Tibial nerve (tissue), 4 donors: ENCODE measurements around the gene GALM. TPM values are rescaled to one million over a fixed set of nuclear protein-coding genes. Genes with fewer than 3 reads are reported as not detected.

Source experiments
- DNase-seq, 2 donors: peaks; one replicate each; pipeline ENCODE4 v3.0.0-alpha.2; 2019; ENCODE audit warnings: low spot score in 2 of 2
- H3K27ac ChIP-seq, 4 donors: fragments of 200-600 bp; sonication (generic) in 3 of 4; one replicate each; pipeline ENCODE4 v1.5.1; 2017 to 2019; ENCODE audit warnings: mild to moderate bottlenecking in 1 of 4
- H3K27me3 ChIP-seq, 2 donors: fragments of 200-600 bp; sonication (generic) in 1 of 2; one replicate each; pipeline versions ENCODE4 v1.5.1 to v1.6.0; 2017 to 2019
- H3K36me3 ChIP-seq, 3 donors: fragments of 200-600 bp; sonication (generic); one replicate each; pipeline ENCODE4 v1.5.1; 2018 to 2019
- H3K4me1 ChIP-seq, 4 donors: fragments of 200-600 bp; sonication (generic) in 3 of 4; one replicate each; pipeline ENCODE4 v1.5.1; 2017 to 2019
- H3K4me3 ChIP-seq, 4 donors: fragments of 200-600 bp; sonication (generic) in 3 of 4; one replicate each; pipeline ENCODE4 v1.5.1; 2017 to 2019; ENCODE audit warnings: mild to moderate bottlenecking in 1 of 4, moderate library complexity in 1 of 4
- H3K9me3 ChIP-seq, 4 donors: fragments of 200-600 bp; sonication (generic) in 3 of 4; one replicate each; pipeline ENCODE4 v1.5.1; 2017 to 2019
- CTCF ChIP-seq, 5 experiments: fragments of 200-600 bp in 3 of 5; fragments of 450-650 bp in 2 of 5; sonication (generic) in 3 of 5; IDR thresholded peaks; one replicate each; pipeline ENCODE4 v1.5.1; 2016 to 2019; ENCODE audit warnings: antibody characterized with exemption in 5 of 5, mild to moderate bottlenecking in 3 of 5, moderate library complexity in 2 of 5
- EP300 ChIP-seq, 2 donors: sonication (generic); formaldehyde crosslinking; IDR thresholded peaks; one replicate each; pipeline ENCODE4 v1.6.1; 2017; ENCODE audit warnings: antibody characterized with exemption in 2 of 2, mild to moderate bottlenecking in 1 of 2
- POLR2A ChIP-seq, 2 donors: fragments of 450-650 bp; IDR thresholded peaks; one replicate each; pipeline ENCODE4 v1.6.1; 2017; ENCODE audit warnings: antibody characterized with exemption in 2 of 2, mild to moderate bottlenecking in 2 of 2, moderate library complexity in 2 of 2
- WGBS, 2 donors: methylation state at CpG; one replicate each; pipeline ENCODE4 v1.1.5; 2018; 5-methylcytosine and 5-hydroxymethylcytosine counted together
- total RNA-seq, 4 donors: library from RNA; depleted of rRNA; stranded (reverse); fragments of >200 nt; gene quantifications; one replicate each; pipeline ENCODE4 v1.1.0, GENCODE V29; 2016

GALM gene
- total RNA-seq, 4 donors from 2014 or later = 20.7 to 57.9 (median 34.2) TPM

- TF ChIP-seq CTCF (IDR thresholded peaks at IDR 0.05) (no peak), POLR2A (IDR thresholded peaks at IDR 0.05) (no peak), EP300 (IDR thresholded peaks at IDR 0.05) (no peak)
Measured at GRCh38 chr2:38719706-38720105, 53.8 kb downstream of the GALM start.

GRCh38 chr2:38720613-38721241 lies 54.8 kb downstream of the GALM start:
- H3K36me3 ChIP-seq = no peaks in the 10 kb centered on the region
- TF ChIP-seq CTCF (IDR thresholded peaks at IDR 0.05) = peak in 1 of 5 experiments; percentile 18
- no peak for TF ChIP-seq POLR2A (IDR thresholded peaks at IDR 0.05)
- peak; percentile 33 to 96 for TF ChIP-seq EP300 (IDR thresholded peaks at IDR 0.05)
- H3K9me3 ChIP-seq = no peaks in the 10 kb centered on the region
- H3K4me1 ChIP-seq = peaks cover 0 to 30% (median 0%) of the 10 kb centered on the region in 4 donors
- peak; percentile 85 to 94 for DNase-seq
- WGBS, 2 donors = 20 to 23% methylated on average over 4 of the region's 4 CpGs
- H3K27me3 ChIP-seq = no peaks in the 10 kb centered on the region
- H3K27ac ChIP-seq = peak overlapping the region in 2 of 4 donors; percentile 37 to 72
- H3K4me3 ChIP-seq = no peak overlapping the region

More at GRCh38 chr2:38719706-38720105, 53.8 kb downstream of the GALM start:
- no peaks in the 10 kb centered on the region for H3K9me3 ChIP-seq
- no peak for DNase-seq
- H3K36me3 ChIP-seq = no peaks in the 10 kb centered on the region
- no peak overlapping the region for H3K4me3 ChIP-seq
- H3K4me1 ChIP-seq = peaks cover 0 to 30% (median 0%) of the 10 kb centered on the region in 4 donors
- peak overlapping the region in 2 of 4 donors; percentile 37 to 72 for H3K27ac ChIP-seq
- WGBS, 2 donors = 87 to 88% methylated on average over 12 of the region's 12 CpGs
- H3K27me3 ChIP-seq = no peaks in the 10 kb centered on the region

GRCh38 chr2:38722271-38723061 lies 56.6 kb downstream of the GALM start:
- no peak for TF ChIP-seq CTCF (IDR thresholded peaks at IDR 0.05)
- TF ChIP-seq POLR2A (IDR thresholded peaks at IDR 0.05) = no peak
- Histone ChIP-seq H3K4me1 (peaks cover 0 to 30% (median 0%) of the 10 kb centered on the region in 4 donors), H3K27me3 (no peaks in the 10 kb centered on the region), H3K9me3 (no peaks in the 10 kb centered on the region), H3K4me3 (no peak overlapping the region), H3K27ac (peak overlapping the region in 2 of 4 donors; percentile 11 to 72), H3K36me3 (no peaks in the 10 kb centered on the region)
- no peak for DNase-seq
- WGBS, 2 donors = 67 to 69% methylated on average over 9 of the region's 9 CpGs

- H3K27me3 ChIP-seq = no peaks in the 10 kb centered on the region
- no peak overlapping the region for H3K4me3 ChIP-seq
- DNase-seq = no peak
- peaks cover 0 to 30% (median 0%) of the 10 kb centered on the region in 4 donors for H3K4me1 ChIP-seq
- TF ChIP-seq EP300 (IDR thresholded peaks at IDR 0.05) = no peak
- no peak for TF ChIP-seq POLR2A (IDR thresholded peaks at IDR 0.05)
- TF ChIP-seq CTCF (IDR thresholded peaks at IDR 0.05) = no peak
- H3K27ac ChIP-seq = no peak overlapping the region
- WGBS, 2 donors = 87 to 93% methylated on average over 7 of the region's 7 CpGs
- H3K9me3 ChIP-seq = no peaks in the 10 kb centered on the region
- H3K36me3 ChIP-seq = no peaks in the 10 kb centered on the region
Measured at GRCh38 chr2:38723173-38723572, 57.3 kb downstream of the GALM start.

- 73 to 74% methylated on average over 1 of the region's 1 CpG for WGBS, 2 donors
- no peak for TF ChIP-seq CTCF (IDR thresholded peaks at IDR 0.05)
- TF ChIP-seq EP300 (IDR thresholded peaks at IDR 0.05) = no peak
- TF ChIP-seq POLR2A (IDR thresholded peaks at IDR 0.05) = no peak
- Histone ChIP-seq H3K27ac (no peak overlapping the region), H3K9me3 (no peaks in the 10 kb centered on the region), H3K27me3 (no peaks in the 10 kb centered on the region), H3K4me1 (peaks cover 0 to 5% (median 0%) of the 10 kb centered on the region in 4 donors), H3K4me3 (no peak overlapping the region), H3K36me3 (peaks cover 0 to 38% (median 0%) of the 10 kb centered on the region in 3 donors)
- DNase-seq = no peak
Measured at GRCh38 chr2:38727661-38728060, 61.7 kb downstream of the GALM start.
